Testis (tissue), 3 donors: ENCODE results near the gene HADHA. TPM values are rescaled to one million over a fixed set of nuclear protein-coding genes. Genes with fewer than 3 reads are reported as not detected.

Experiments
- DNase-seq: peaks from one replicate; pipeline ENCODE4 v3.0.0-alpha.2; 2019
- H3K27ac ChIP-seq, 2 donors: fragments of 200-600 bp; sonication (generic); one replicate each; pipeline ENCODE4 v1.5.1; 2019
- H3K27me3 ChIP-seq: fragments of 200-600 bp; sonication (generic); one replicate; pipeline ENCODE4 v1.5.1; 2019
- H3K36me3 ChIP-seq: fragments of 200-600 bp; sonication (generic); one replicate; pipeline ENCODE4 v1.5.1; 2017; ENCODE audit warnings: low read depth; ENCODE audit errors: missing control alignments
- H3K4me1 ChIP-seq: fragments of 200-600 bp; sonication (generic); one replicate; pipeline ENCODE4 v1.5.1; 2019
- H3K4me3 ChIP-seq, 2 donors: fragments of 200-600 bp; sonication (generic); one replicate each; pipeline ENCODE4 v1.5.1; 2017 to 2019
- H3K9me3 ChIP-seq: fragments of 200-600 bp; sonication (generic); one replicate; pipeline ENCODE4 v1.5.1; 2017
- POLR2A ChIP-seq: fragments of 450-650 bp; IDR thresholded peaks from one replicate; pipeline ENCODE4 v1.6.1; 2017; ENCODE audit warnings: antibody characterized with exemption, mild to moderate bottlenecking, moderate library complexity
- WGBS, 2 donors: methylation state at CpG; one replicate each; pipeline ENCODE4 v1.1.5; 2018; 5-methylcytosine and 5-hydroxymethylcytosine counted together
- intact Hi-C: fragments of 100-400 bp; cut with DNase I; formaldehyde crosslinking; loops from one replicate; pipeline ENCODE4 v1.15.1; 2023; ENCODE audit warnings: low total_unique reads
- polyA plus RNA-seq: library from polyadenylated mRNA; stranded (reverse); fragments of 350-450 nt; fragmentation: Illumina TruSeq; extraction: RNeasy Lipid Tissue Mini Kit (QIAGEN cat#74804); gene quantifications from one replicate; pipeline ENCODE4 v1.2.3, GENCODE V29; 2014; ENCODE audit warnings: low read depth, low replicate concordance; ENCODE audit not compliant: insufficient read depth
- total RNA-seq, 2 donors: library from RNA; depleted of rRNA; stranded (reverse); fragments of >200 nt; gene quantifications; one replicate each; pipeline ENCODE4 v1.2.3, GENCODE V29; 2016
- TF ChIP-seq, protein P1 (sequence below), 3 experiments: fragments of 450-650 bp in 2 of 3; fragments of 200-600 bp in 1 of 3; sonication (generic) in 1 of 3; IDR thresholded peaks; one replicate each; pipeline ENCODE4 v1.5.1; 2016 to 2019; ENCODE audit warnings: antibody characterized with exemption in 3 of 3, mild to moderate bottlenecking in 2 of 3, moderate library complexity in 1 of 3

HADHA gene
- total and polyA plus RNA-seq, 3 donors from 2014 or later = 93.7 to 161 (median 98.8) TPM

DNA sequence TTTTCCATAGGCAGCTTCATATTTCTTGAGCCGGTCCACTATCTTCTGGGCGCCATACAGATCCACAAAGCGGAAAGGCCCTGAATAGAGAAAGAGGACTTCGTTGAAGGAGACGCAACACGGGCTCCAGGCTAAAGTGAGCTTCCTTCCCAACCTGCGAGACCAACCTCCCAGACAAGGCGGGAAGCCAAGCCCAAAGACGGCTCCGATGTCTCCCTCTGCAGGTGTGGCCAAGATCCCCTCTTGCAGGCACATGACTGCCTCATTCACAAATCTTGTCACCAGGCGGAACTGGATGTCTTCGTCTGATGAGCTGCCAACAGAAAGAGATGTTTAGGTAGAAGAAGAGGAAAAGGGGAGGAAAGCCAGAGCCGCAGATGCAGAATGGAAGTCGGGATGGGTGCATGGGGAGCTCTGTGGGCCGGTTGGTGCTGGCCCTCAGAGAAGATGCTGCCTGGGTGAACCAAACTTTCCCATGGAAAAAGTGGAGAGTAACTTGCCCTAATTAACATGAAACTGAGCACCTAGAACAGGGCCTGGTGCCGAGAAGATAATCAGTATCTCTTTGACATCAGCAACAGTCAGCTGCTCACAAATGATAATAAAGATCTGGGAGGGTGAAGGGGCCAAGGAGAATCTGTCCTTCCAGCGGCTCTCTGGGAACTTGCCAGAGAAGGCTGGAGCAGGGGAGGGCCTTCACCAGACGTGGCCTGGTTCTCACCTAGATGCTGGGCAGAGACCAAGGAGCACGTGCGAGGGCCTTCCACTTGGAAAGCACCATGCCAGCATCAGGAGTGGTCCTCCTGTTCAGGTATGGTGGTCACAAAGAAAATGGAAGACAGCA, 52.9 kb downstream of the HADHA start:
- H3K27ac ChIP-seq = no peak overlapping the region

DNA sequence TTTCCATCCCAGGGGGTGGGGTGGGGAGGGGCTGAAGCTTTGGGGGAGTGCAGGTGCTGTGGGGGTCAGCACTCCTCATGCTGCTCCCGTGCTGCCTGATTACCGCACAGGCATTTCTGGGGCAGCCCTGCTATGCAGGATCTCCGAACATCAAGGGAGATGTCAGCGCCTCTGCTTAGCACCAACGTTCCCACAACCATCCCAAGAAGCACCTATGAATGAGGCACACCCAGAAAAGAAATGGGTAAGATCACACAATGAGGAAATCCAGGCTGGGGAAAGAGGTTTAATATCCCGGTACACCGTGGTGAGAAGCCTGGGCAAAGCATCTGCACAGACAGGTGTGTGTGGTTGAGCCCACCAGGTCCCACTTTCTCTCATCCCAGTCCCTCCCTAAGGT, 54.1 kb downstream of the HADHA start:
- no peak for DNase-seq
- 76% methylated on average over 7 of the region's 7 CpGs; no CpG with 5 or more reads in 1 of the 2 donors for WGBS, 2 donors
- Histone ChIP-seq H3K27me3 (no peaks in the 10 kb centered on the region), H3K9me3 (no peaks in the 10 kb centered on the region), H3K36me3 (no peaks in the 10 kb centered on the region), H3K4me3 (no peak overlapping the region), H3K4me1 (no peaks in the 10 kb centered on the region), H3K27ac (no peak overlapping the region)
- intact Hi-C loops = no loop called here
- no peak for TF ChIP-seq POLR2A
- TF ChIP-seq, protein P1, sequence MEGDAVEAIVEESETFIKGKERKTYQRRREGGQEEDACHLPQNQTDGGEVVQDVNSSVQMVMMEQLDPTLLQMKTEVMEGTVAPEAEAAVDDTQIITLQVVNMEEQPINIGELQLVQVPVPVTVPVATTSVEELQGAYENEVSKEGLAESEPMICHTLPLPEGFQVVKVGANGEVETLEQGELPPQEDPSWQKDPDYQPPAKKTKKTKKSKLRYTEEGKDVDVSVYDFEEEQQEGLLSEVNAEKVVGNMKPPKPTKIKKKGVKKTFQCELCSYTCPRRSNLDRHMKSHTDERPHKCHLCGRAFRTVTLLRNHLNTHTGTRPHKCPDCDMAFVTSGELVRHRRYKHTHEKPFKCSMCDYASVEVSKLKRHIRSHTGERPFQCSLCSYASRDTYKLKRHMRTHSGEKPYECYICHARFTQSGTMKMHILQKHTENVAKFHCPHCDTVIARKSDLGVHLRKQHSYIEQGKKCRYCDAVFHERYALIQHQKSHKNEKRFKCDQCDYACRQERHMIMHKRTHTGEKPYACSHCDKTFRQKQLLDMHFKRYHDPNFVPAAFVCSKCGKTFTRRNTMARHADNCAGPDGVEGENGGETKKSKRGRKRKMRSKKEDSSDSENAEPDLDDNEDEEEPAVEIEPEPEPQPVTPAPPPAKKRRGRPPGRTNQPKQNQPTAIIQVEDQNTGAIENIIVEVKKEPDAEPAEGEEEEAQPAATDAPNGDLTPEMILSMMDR (IDR thresholded peaks at IDR 0.05) = no peak

More for the DNA sequence above, 52.9 kb downstream of the HADHA start:
- H3K4me3 ChIP-seq = no peak overlapping the region
- TF ChIP-seq, protein P1 (IDR thresholded peaks at IDR 0.05) = no peak
- no peak for TF ChIP-seq POLR2A
- no peaks in the 10 kb centered on the region for H3K36me3 ChIP-seq
- intact Hi-C loops = no loop called here
- no peak for DNase-seq
- H3K4me1 ChIP-seq = no peaks in the 10 kb centered on the region
- no peaks in the 10 kb centered on the region for H3K9me3 ChIP-seq
- 82 to 89% methylated on average over 19 to 20 of the region's 20 CpGs for WGBS, 2 donors
- no peaks in the 10 kb centered on the region for H3K27me3 ChIP-seq

DNA sequence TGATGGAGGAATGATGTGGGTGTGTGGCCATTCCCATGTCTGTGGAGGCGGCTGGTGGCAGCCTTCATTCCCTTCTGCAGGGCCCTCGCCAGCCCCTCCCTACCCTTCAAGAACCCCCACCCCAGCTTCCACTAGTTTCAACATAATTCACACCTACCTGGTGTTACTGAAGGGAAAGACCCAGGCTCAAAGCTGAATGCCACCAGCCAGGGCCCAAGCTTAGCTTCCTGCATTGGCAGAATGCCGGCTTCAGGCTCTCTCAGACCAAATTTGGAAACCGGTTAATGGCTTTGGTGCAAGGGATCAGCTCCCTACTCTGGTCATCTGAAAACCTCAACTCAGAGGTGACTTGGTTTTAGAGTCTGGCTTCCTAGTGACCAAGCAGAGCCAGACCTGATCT, 54.7 kb downstream of the HADHA start:
- no peaks in the 10 kb centered on the region for H3K27me3 ChIP-seq
- no peak overlapping the region for H3K4me3 ChIP-seq
- WGBS, 2 donors = 81 to 94% methylated on average over 4 of the region's 4 CpGs
- no peak for TF ChIP-seq POLR2A
- H3K27ac ChIP-seq = no peak overlapping the region
- H3K9me3 ChIP-seq = no peaks in the 10 kb centered on the region
- no peaks in the 10 kb centered on the region for H3K36me3 ChIP-seq
- DNase-seq = no peak
- no peaks in the 10 kb centered on the region for H3K4me1 ChIP-seq
- intact Hi-C loops = no loop called here

DNA sequence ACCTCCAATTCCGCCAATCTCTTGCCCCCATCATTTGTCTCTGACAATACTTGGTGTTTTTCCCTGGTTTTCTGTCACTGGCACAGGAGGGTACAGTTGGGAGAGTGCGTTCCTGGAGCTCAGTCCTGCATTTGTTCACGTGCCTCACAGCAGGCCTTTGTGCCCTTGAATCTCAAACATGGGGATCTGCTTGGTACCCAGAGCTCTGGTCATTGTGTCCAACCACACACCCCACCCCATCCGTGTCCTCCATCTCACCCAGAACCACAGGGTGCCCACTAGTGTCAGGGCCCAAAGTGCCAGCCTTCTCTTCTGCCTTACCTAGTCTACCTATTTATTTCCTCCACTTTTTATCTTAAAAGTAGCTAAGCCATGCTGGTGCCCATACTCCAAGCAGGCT, 55.3 kb downstream of the HADHA start:
- H3K4me1 ChIP-seq = no peaks in the 10 kb centered on the region
- H3K9me3 ChIP-seq = no peaks in the 10 kb centered on the region
- DNase-seq = no peak
- TF ChIP-seq, protein P1 (IDR thresholded peaks at IDR 0.05) = no peak
- no peak for TF ChIP-seq POLR2A
- no peak overlapping the region for H3K27ac ChIP-seq
- H3K27me3 ChIP-seq = no peaks in the 10 kb centered on the region
- intact Hi-C loops = no loop called here
- no peak overlapping the region for H3K4me3 ChIP-seq
- 85 to 87% methylated on average over 4 of the region's 4 CpGs for WGBS, 2 donors
- no peaks in the 10 kb centered on the region for H3K36me3 ChIP-seq

DNA sequence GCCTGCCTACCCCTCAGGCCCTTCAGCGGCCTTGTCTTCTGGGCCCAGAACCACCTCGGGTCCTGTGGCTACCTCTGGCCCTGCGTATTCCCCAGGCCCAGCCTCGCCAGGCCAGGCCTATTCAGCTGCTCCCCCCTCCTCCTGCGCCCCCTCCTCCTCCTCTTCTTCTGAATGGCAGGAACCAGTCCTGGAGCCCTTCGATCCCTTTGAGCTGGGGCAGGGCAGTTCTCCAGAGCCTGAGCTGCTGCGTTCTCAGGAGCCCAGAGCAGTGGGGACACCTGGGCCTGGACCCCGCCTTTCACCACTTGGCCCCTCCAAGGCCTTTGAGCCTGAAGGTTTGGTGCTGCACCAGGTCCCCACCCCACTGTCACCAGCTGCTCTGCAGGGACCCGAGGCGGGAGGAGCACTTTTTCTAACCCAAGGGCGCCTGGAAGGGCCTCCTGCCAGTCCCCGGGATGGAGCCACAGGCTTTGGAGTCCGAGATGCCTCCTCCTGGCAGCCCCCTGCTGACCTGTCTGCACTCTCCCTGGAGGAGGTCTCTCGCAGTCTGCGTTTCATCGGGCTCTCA, 56.8 kb downstream of the HADHA start:
- intact Hi-C loops = no loop called here
- H3K4me1 ChIP-seq = no peaks in the 10 kb centered on the region
- WGBS, 2 donors = 94 to 97% methylated on average over 11 to 16 of the region's 16 CpGs
- no peaks in the 10 kb centered on the region for H3K36me3 ChIP-seq
- TF ChIP-seq, protein P1 (IDR thresholded peaks at IDR 0.05) = no peak
- TF ChIP-seq POLR2A = no peak
- DNase-seq = no peak
- no peaks in the 10 kb centered on the region for H3K9me3 ChIP-seq
- H3K27ac ChIP-seq = no peak overlapping the region
- H3K4me3 ChIP-seq = no peak overlapping the region
- H3K27me3 ChIP-seq = no peaks in the 10 kb centered on the region
